GM12878 (cell line): ENCODE measurements around the gene ZFHX2. TPM values are rescaled to one million over a fixed set of nuclear protein-coding genes. Genes with fewer than 3 reads are reported as not detected.

Source experiments
- ATAC-seq: fragments of 200-7000 bp; cut with Tn5 transposase; 3 replicates; pipeline ENCODE4 v1.9.1; 2020; ENCODE audit warnings: mild to moderate bottlenecking, moderate library complexity
- BruUV-seq: library from RNA; stranded (reverse); fragments of 400-500 nt; replicated peaks from 2 replicates; lab custom pipeline; 2021; lab: Mats Ljungman, UMichigan
- CTCF ChIA-PET: fragments of 300-600 bp; sonication (Branson Sonifier 250); formaldehyde crosslinking; extraction: SDS; loops from one replicate; lab custom pipeline; 2021; ENCODE audit warnings: inconsistent platforms; lab: Yijun Ruan, JAX
- POLR2A ChIA-PET: fragments of 350-600 bp; formaldehyde crosslinking; extraction: SDS; loops from one replicate; lab custom pipeline; 2021; ENCODE audit warnings: inconsistent platforms; lab: Charles Lee
- RAD21 ChIA-PET: fragments of 300-600 bp; sonication (Branson Sonifier 250); formaldehyde crosslinking; loops from one replicate; lab custom pipeline; 2023; ENCODE audit warnings: antibody characterized with exemption; ENCODE audit not compliant: unreplicated experiment; lab: Charles Lee
- SMC1A ChIA-PET: fragments of 300-600 bp; sonication (Branson Sonifier 250); formaldehyde crosslinking; loops from one replicate; lab custom pipeline; 2023; ENCODE audit not compliant: unreplicated experiment, uncharacterized antibody; lab: Charles Lee
- DNase-seq: peaks from one replicate; pipeline ENCODE4 v3.0.0-alpha.2; 2011; ENCODE audit warnings: low read depth, low spot score
- FAIRE-seq: peaks from 3 replicates; lab custom pipeline; 2011; peaks lifted over from hg19 to GRCh38; lab: Jason Lieb, UNC
- H2AFZ ChIP-seq: 2 replicates; pipeline ENCODE4 v1.6.0; 2011; ENCODE audit warnings: low read depth, low read length, control low read depth; ENCODE audit not compliant: control insufficient read depth
- H3K27ac ChIP-seq: 2 replicates; pipeline ENCODE4 v1.5.1; 2011; ENCODE audit warnings: control low read depth; ENCODE audit not compliant: control insufficient read depth, insufficient read depth
- H3K27me3 ChIP-seq, 2 experiments: replicated peaks in 1 of 2; 2 replicates each; pipeline versions ENCODE4 v1.6.0 to v1.6.1; 2011; ENCODE audit warnings: low read length in 1 of 2; ENCODE audit not compliant: control insufficient read depth in 2 of 2, insufficient read depth in 2 of 2
- H3K36me3 ChIP-seq, 2 experiments: 2 replicates each; pipeline ENCODE4 v1.5.1; 2011; ENCODE audit warnings: low read length in 1 of 2; ENCODE audit not compliant: control insufficient read depth in 2 of 2, insufficient read depth in 2 of 2
- H3K4me1 ChIP-seq: 2 replicates; pipeline ENCODE4 v1.6.1; 2011; ENCODE audit warnings: mild to moderate bottlenecking, low read length, moderate library complexity, mixed read lengths; ENCODE audit not compliant: control insufficient read depth, insufficient read depth
- H3K4me2 ChIP-seq: 2 replicates; pipeline ENCODE4 v1.6.0; 2011; ENCODE audit warnings: control low read depth; ENCODE audit not compliant: control insufficient read depth, insufficient read depth
- H3K4me3 ChIP-seq: fragments of 200-600 bp; sonication (generic); 2 replicates; pipeline ENCODE4 v1.5.1; 2016
- H3K79me2 ChIP-seq: 2 replicates; pipeline ENCODE4 v1.6.0; 2011; ENCODE audit warnings: low read length; ENCODE audit not compliant: control insufficient read depth, insufficient read depth
- H3K9ac ChIP-seq: 2 replicates; pipeline ENCODE4 v1.8.0; 2011; ENCODE audit warnings: low read length, control low read depth, mixed read lengths; ENCODE audit not compliant: control insufficient read depth, insufficient read depth
- H3K9me3 ChIP-seq: replicated peaks from 3 replicates; pipeline ENCODE4 v1.5.1; 2011; ENCODE audit warnings: mild to moderate bottlenecking, low read length; ENCODE audit not compliant: control insufficient read depth, insufficient read depth
- H4K20me1 ChIP-seq: 2 replicates; pipeline ENCODE4 v1.6.0; 2011; ENCODE audit not compliant: control insufficient read depth, insufficient read depth
- BCLAF1 ChIP-seq: fragments of 450-650 bp; IDR thresholded peaks from 2 replicates; pipeline ENCODE4 v1.6.1; 2017; ENCODE audit warnings: antibody characterized with exemption, mild to moderate bottlenecking, moderate library complexity
- HCFC1 ChIP-seq: fragments of 150-350 bp; IDR thresholded peaks from 2 replicates; pipeline ENCODE4 v1.6.1; 2014; ENCODE audit warnings: low read length
- HDGF ChIP-seq: fragments of 450-650 bp; IDR thresholded peaks from 2 replicates; pipeline ENCODE4 v1.6.1; 2016; ENCODE audit warnings: antibody characterized with exemption
- JUNB ChIP-seq: IDR thresholded peaks from 2 replicates; pipeline ENCODE4 v1.6.1; 2016; ENCODE audit warnings: antibody characterized with exemption, mild to moderate bottlenecking
- PAX5 ChIP-seq: IDR thresholded peaks from 2 replicates; pipeline ENCODE4 v1.6.1; 2011; ENCODE audit warnings: low read depth, low read length, borderline replicate concordance
- PKNOX1 ChIP-seq: fragments of 450-650 bp; IDR thresholded peaks from 2 replicates; pipeline ENCODE4 v1.6.1; 2016; ENCODE audit warnings: mild to moderate bottlenecking
- RB1 ChIP-seq: fragments of 450-650 bp; formaldehyde crosslinking; IDR thresholded peaks from 2 replicates; pipeline ENCODE4 v1.6.1; 2017; ENCODE audit warnings: mild to moderate bottlenecking, borderline replicate concordance
- RUNX3 ChIP-seq: IDR thresholded peaks from 2 replicates; pipeline ENCODE4 v1.6.1; 2012; ENCODE audit warnings: low read length, inconsistent platforms
- ZBTB33 ChIP-seq: fragments of 450-650 bp; IDR thresholded peaks from 2 replicates; pipeline ENCODE4 v1.6.1; 2017; ENCODE audit warnings: mild to moderate bottlenecking
- WGBS: methylation state at CpG from one replicate; pipeline ENCODE4 v1.1.6; 2016; ENCODE audit warnings: low lambda C conversion rate; ENCODE audit not compliant: insufficient replicate concordance, insufficient coverage; ENCODE audit errors: missing lambda C conversion rate; 5-methylcytosine and 5-hydroxymethylcytosine counted together
- in situ Hi-C: fragments of 300-500 bp; cut with MboI; formaldehyde crosslinking; loops from 9 replicates; pipeline ENCODE4 v1.14.3; 2018; ENCODE audit warnings: mixed read lengths
- intact Hi-C: fragments of 100-400 bp; cut with micrococcal nuclease; formaldehyde crosslinking; loops from one replicate; pipeline ENCODE4 v1.14.2; 2022; ENCODE audit not compliant: unreplicated experiment
- polyA plus RNA-seq, 11 experiments: library from polyadenylated mRNA; depleted of rRNA in 4 of 11; unstranded in 6 of 11; stranded (reverse) in 5 of 11; fragments of >200 nt; fragmentation: Nextera tagmentation in 4 of 11; fragmentation: Illumina TruSeq in 1 of 11; extraction: Ambion mirVana in 4 of 11; extraction: Trizol in 1 of 11; gene quantifications; 1 replicate in 1 of 11; 2 replicates in 10 of 11; pipeline versions ENCODE4 v1.2.1 to v1.2.3, GENCODE V29; 2011 to 2016; ENCODE audit warnings: inconsistent platforms in 2 of 11, missing spikeins in 2 of 11, low read depth in 1 of 11
- total RNA-seq, 4 experiments: library from RNA; depleted of rRNA in 3 of 4; stranded (reverse); fragments of >200 nt in 3 of 4; fragmentation: Illumina TruSeq in 1 of 4; extraction: Trizol in 1 of 4; gene quantifications; 2 replicates each; pipeline versions ENCODE4 v1.2.1 to v1.2.3, GENCODE V29; 2013 to 2021

ZFHX2 gene
- total and polyA plus RNA-seq, 10 of the 15 experiments (the other 5 are each of a cell fraction or from before 2014, with no cell fraction given), result 0.27 to 2.2 (median 0.55) TPM

GRCh38 chr14:23533652-23534435 lies 17.7 kb downstream of the ZFHX2 start:
- Histone ChIP-seq H2AFZ (no peak overlapping the region), H3K27me3 (no peaks in the 10 kb centered on the region), H3K4me3 (no peak overlapping the region), H3K4me1 (no peaks in the 10 kb centered on the region), H3K27ac (no peak overlapping the region), H3K9me3 (no peaks in the 10 kb centered on the region), H3K36me3 (no peaks in the 10 kb centered on the region; a peak in 1 of 4 replicates), H3K9ac (no peak overlapping the region), H3K4me2 (no peak overlapping the region), H4K20me1 (no peaks in the 10 kb centered on the region), H3K79me2 (no peaks in the 10 kb centered on the region)
- intact Hi-C loops, result no loop called here
- BruUV-seq, result no TSS peak
- SMC1A ChIA-PET, result no interaction called here
- CTCF ChIA-PET, result no interaction called here
- in situ Hi-C loops, result no loop called here
- WGBS, result 72% methylated on average over 16 of the region's 16 CpGs
- TF ChIP-seq RB1, result no peak
- TF ChIP-seq HCFC1, result no peak
- no peak for TF ChIP-seq JUNB
- no peak for TF ChIP-seq HDGF
- TF ChIP-seq BCLAF1, result no peak
- no peak for TF ChIP-seq PKNOX1
- no peak for TF ChIP-seq RUNX3
- TF ChIP-seq ZBTB33, result no peak
- no peak for TF ChIP-seq PAX5
- DNase-seq, result no peak
- POLR2A ChIA-PET, result no interaction called here
- RAD21 ChIA-PET, result no interaction called here
- FAIRE-seq, result no peak
- no peak for ATAC-seq
